Type B pancreatic cell (in vitro differentiated cells): Measurements from ENCODE around the gene PIK3AP1. TPM values are rescaled to one million over a fixed set of nuclear protein-coding genes. Genes with fewer than 3 reads are reported as not detected.
"Not testable (repeated sequence)": the region's sequence is repeated elsewhere in the genome, so short reads cannot be mapped to it uniquely, and the experiment has no call there.

Source experiments
- DNase-seq: peaks from one replicate; pipeline ENCODE4 v3.0.0; 2021; ENCODE audit warnings: mixed read lengths; ENCODE audit not compliant: unreplicated experiment; ENCODE audit errors: extremely low spot score
- H3K27ac Mint-ChIP-seq: 2 replicates; pipeline ENCODE4 v1.8.0; 2021; ENCODE audit warnings: mild to moderate bottlenecking, mixed read lengths
- H3K27me3 Mint-ChIP-seq: 2 replicates; pipeline ENCODE4 v1.8.0; 2021; ENCODE audit warnings: mixed read lengths
- H3K36me3 Mint-ChIP-seq: 2 replicates; pipeline ENCODE4 v1.8.0; 2021; ENCODE audit warnings: mixed read lengths
- H3K4me1 Mint-ChIP-seq: one replicate; pipeline ENCODE4 v1.8.0; 2021; ENCODE audit warnings: mixed read lengths; ENCODE audit not compliant: unreplicated experiment
- H3K4me3 Mint-ChIP-seq: 2 replicates; pipeline ENCODE4 v1.8.0; 2021; ENCODE audit warnings: mild to moderate bottlenecking, mixed read lengths
- H3K9me3 Mint-ChIP-seq: 2 replicates; pipeline ENCODE4 v1.8.0; 2021; ENCODE audit warnings: mixed read lengths
- CTCF ChIP-seq: fragments of 200-600 bp; sonication (generic); conservative IDR thresholded peaks from 2 replicates; pipeline ENCODE4 v1.5.0; 2021; ENCODE audit warnings: antibody characterized with exemption, mild to moderate bottlenecking
- total RNA-seq: library from RNA; stranded (reverse); gene quantifications from 2 replicates; pipeline ENCODE4 v1.2.1, GENCODE V29; 2021; ENCODE audit warnings: low replicate concordance

The PIK3AP1 gene
- total RNA-seq, 1 donor from 2014 or later, result 3.5 TPM

GRCh38 chr10:96681524-96681923, 38.8 kb downstream of the PIK3AP1 start:
- no peak for DNase-seq
- Mint-ChIP-seq H3K36me3 (no peaks in the 10 kb centered on the region), H3K4me3 (no peak overlapping the region), H3K27ac (no peak overlapping the region), H3K27me3 (peaks cover 14% of the 10 kb centered on the region), H3K9me3 (no peaks in the 10 kb centered on the region), H3K4me1 (no peaks in the 10 kb centered on the region)
- no peak for TF ChIP-seq CTCF

- H3K4me3 Mint-ChIP-seq, H3K36me3 Mint-ChIP-seq, H3K27ac Mint-ChIP-seq, DNase-seq, H3K4me1 Mint-ChIP-seq, H3K9me3 Mint-ChIP-seq: not testable (repeated sequence)
- H3K27me3 Mint-ChIP-seq, result peaks cover 14% of the 10 kb centered on the region
Measured at GRCh38 chr10:96680463-96680862, 39.9 kb downstream of the PIK3AP1 start.

- Mint-ChIP-seq H3K27ac (no peak overlapping the region), H3K9me3 (no peaks in the 10 kb centered on the region), H3K4me1 (peaks cover 9% of the 10 kb centered on the region), H3K36me3 (no peaks in the 10 kb centered on the region), H3K27me3 (peaks cover 14% of the 10 kb centered on the region), H3K4me3 (no peak overlapping the region)
- no peak for DNase-seq
- TF ChIP-seq CTCF, result no peak
Measured at GRCh38 chr10:96678725-96679124, 41.6 kb downstream of the PIK3AP1 start.

- no peak for TF ChIP-seq CTCF
- no peaks in the 10 kb centered on the region for H3K9me3 Mint-ChIP-seq
- peaks cover 22% of the 10 kb centered on the region for H3K4me1 Mint-ChIP-seq
- H3K27me3 Mint-ChIP-seq, result peaks cover 8% of the 10 kb centered on the region
- no peak for DNase-seq
- H3K4me3 Mint-ChIP-seq, result no peak overlapping the region
- H3K27ac Mint-ChIP-seq, result no peak overlapping the region
- H3K36me3 Mint-ChIP-seq, result no peaks in the 10 kb centered on the region
Measured at GRCh38 chr10:96676272-96677112, 43.8 kb downstream of the PIK3AP1 start.

GRCh38 chr10:96675846-96676245, 44.5 kb downstream of the PIK3AP1 start:
- Mint-ChIP-seq H3K36me3 (no peaks in the 10 kb centered on the region), H3K27ac (no peak overlapping the region), H3K9me3 (no peaks in the 10 kb centered on the region), H3K4me1 (peaks cover 23% of the 10 kb centered on the region), H3K4me3 (no peak overlapping the region), H3K27me3 (peaks cover 4% of the 10 kb centered on the region)
- no peak for TF ChIP-seq CTCF
- DNase-seq, result no peak

- no peaks in the 10 kb centered on the region for H3K9me3 Mint-ChIP-seq
- H3K36me3 Mint-ChIP-seq, result no peaks in the 10 kb centered on the region
- peaks cover 30% of the 10 kb centered on the region for H3K4me1 Mint-ChIP-seq
- DNase-seq, result no peak
- H3K27me3 Mint-ChIP-seq, result peaks cover under 1% of the 10 kb centered on the region
- no peak for TF ChIP-seq CTCF
- H3K4me3 Mint-ChIP-seq, result peak overlapping the region; percentile 61
- H3K27ac Mint-ChIP-seq, result peak overlapping the region; percentile 73
Measured at GRCh38 chr10:96673318-96674099, 46.8 kb downstream of the PIK3AP1 start.
